ENCODE data around the gene FUBP3.

FUBP3 gene

GRCh38 chr9:130616451-130616850 lies 37.1 kb downstream of the FUBP3 start:
- no peak for DNase-seq (ENCODE audit: low read depth in 1 of 2, low spot score in 1 of 2)
- Histone ChIP-seq H3K27me3 (ENCODE audit: insufficient read depth, poor library complexity, severe bottlenecking) (no peaks in the 10 kb centered on the region), H3K4me3 (replicated peaks; ENCODE audit: insufficient read depth, low read length) (no peak overlapping the region), H3K27ac (replicated peaks) (no peak overlapping the region)
- no peak for TF ChIP-seq POLR2AphosphoS5 (IDR thresholded peaks at IDR 0.05; ENCODE audit: low read depth)
- TF ChIP-seq REST (IDR thresholded peaks at IDR 0.05; ENCODE audit: insufficient replicate concordance, low read depth), result no peak
- no peak for TF ChIP-seq GABPA (IDR thresholded peaks at IDR 0.05; ENCODE audit: low read depth)
- TF ChIP-seq SPI1 (IDR thresholded peaks at IDR 0.05; ENCODE audit: borderline replicate concordance, low read depth), result no peak
- TF ChIP-seq CTCF (IDR thresholded peaks at IDR 0.05; ENCODE audit: insufficient read depth, low read length), result no peak

- H3K4me3 ChIP-seq (replicated peaks; ENCODE audit: insufficient read depth, low read length), result no peak overlapping the region
- H3K27ac ChIP-seq (replicated peaks), result no peak overlapping the region
- TF ChIP-seq REST (IDR thresholded peaks at IDR 0.05; ENCODE audit: insufficient replicate concordance, low read depth), result no peak
- TF ChIP-seq CTCF (IDR thresholded peaks at IDR 0.05; ENCODE audit: insufficient read depth, low read length), result no peak
- TF ChIP-seq SPI1 (IDR thresholded peaks at IDR 0.05; ENCODE audit: borderline replicate concordance, low read depth), result no peak
- TF ChIP-seq GABPA (IDR thresholded peaks at IDR 0.05; ENCODE audit: low read depth), result no peak
- no peak for TF ChIP-seq POLR2AphosphoS5 (IDR thresholded peaks at IDR 0.05; ENCODE audit: low read depth)
These were observed 44.1 kb downstream of the FUBP3 start for GRCh38 chr9:130623466-130623865.

GRCh38 chr9:130624154-130624553 lies 44.8 kb downstream of the FUBP3 start:
- DNase-seq (ENCODE audit: low read depth in 1 of 2, low spot score in 1 of 2), result no peak
- TF ChIP-seq GABPA (IDR thresholded peaks at IDR 0.05; ENCODE audit: low read depth) (no peak), SPI1 (IDR thresholded peaks at IDR 0.05; ENCODE audit: borderline replicate concordance, low read depth) (no peak), REST (IDR thresholded peaks at IDR 0.05; ENCODE audit: insufficient replicate concordance, low read depth) (no peak), POLR2AphosphoS5 (IDR thresholded peaks at IDR 0.05; ENCODE audit: low read depth) (no peak), CTCF (IDR thresholded peaks at IDR 0.05; ENCODE audit: insufficient read depth, low read length) (no peak)
- Histone ChIP-seq H3K4me3 (replicated peaks; ENCODE audit: insufficient read depth, low read length) (no peak overlapping the region), H3K27ac (replicated peaks) (no peak overlapping the region), H3K27me3 (ENCODE audit: insufficient read depth, poor library complexity, severe bottlenecking) (no peaks in the 10 kb centered on the region)

More at GRCh38 chr9:130623466-130623865, 44.1 kb downstream of the FUBP3 start:
- no peak for DNase-seq (ENCODE audit: low read depth in 1 of 2, low spot score in 1 of 2)
- no peaks in the 10 kb centered on the region for H3K27me3 ChIP-seq (ENCODE audit: insufficient read depth, poor library complexity, severe bottlenecking)
